HG02763 (cell line): Measurements from ENCODE around the gene ACER3.

Experiments
- ATAC-seq: cut with Tn5 transposase; IDR thresholded peaks from one replicate; pipeline ENCODE4 v1.9.1; 2021; ENCODE audit warnings: mild to moderate bottlenecking, moderate library complexity; ENCODE audit not compliant: unreplicated experiment

ACER3 gene

GRCh38 chr11:77072851-77073327, 212.2 kb downstream of the ACER3 start:
- no peak for ATAC-seq

GRCh38 chr11:77073328-77074001, 212.7 kb downstream of the ACER3 start:
- ATAC-seq: no peak

- ATAC-seq: no peak
These were observed 213.5 kb downstream of the ACER3 start for GRCh38 chr11:77074205-77074604.

GRCh38 chr11:77074626-77075221, 214.0 kb downstream of the ACER3 start:
- ATAC-seq: no peak

GRCh38 chr11:77075425-77075905, 214.7 kb downstream of the ACER3 start:
- no peak for ATAC-seq
